Measurements from ENCODE around the gene SLC4A8.
"Not testable (repeated sequence)": the region's sequence is repeated elsewhere in the genome, so short reads cannot be mapped to it uniquely, and the experiment has no call there.

The SLC4A8 gene

DNA sequence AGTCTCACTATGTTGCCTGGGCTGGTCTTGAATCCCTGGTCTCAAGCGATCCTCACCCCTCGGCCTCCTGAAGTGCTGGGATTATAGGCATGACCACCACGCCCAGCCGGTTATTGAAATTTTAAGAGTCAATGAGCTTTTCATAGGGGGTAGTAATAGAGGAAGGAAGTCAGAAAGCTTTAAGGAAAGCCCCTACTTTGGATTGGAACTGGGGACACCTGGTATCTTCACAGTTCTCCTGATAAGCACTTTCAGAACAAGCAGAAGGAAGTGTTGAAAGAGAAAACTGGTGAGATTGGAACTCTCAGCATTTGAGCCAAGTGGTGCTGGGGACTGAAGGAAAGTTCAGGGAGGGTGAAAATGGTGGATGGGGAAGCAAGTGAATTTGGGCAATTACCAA lies 5.1 kb downstream of the SLC4A8 start:
- no peak for DNase-seq (ENCODE audit: low spot score)

DNA sequence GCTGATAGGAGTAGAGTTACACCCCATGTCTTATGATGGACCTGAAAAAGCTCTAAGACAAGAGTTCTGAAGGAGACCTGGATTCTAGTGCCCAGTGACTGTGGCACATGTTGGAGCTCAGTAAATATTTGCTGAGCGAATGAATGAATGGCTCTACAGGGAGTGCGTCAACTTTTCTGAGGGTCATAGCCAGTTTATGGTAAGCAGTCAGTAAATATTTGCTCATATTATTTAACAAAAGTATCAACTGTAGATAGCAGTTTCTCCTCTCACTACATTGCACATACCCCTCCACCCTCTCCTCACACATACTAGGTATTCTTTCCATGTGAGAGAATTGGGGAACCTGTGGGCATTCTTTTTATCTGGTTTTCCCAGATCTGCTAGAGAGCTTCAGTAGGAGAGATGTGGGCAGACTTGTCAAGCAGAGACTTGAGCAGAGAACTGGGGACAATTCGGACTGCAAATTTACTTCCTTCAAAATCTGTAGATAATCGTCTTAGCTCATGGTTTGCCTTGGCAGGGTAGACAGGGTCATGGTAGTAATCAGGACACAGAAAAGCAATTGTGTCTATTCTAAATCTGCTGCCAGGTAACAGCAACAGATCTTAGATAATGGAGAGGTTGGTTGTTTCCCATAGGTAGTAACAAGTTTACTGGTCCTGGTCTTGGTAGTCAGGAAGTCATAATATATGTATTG lies 5.7 kb downstream of the SLC4A8 start:
- no peak for DNase-seq (ENCODE audit: low spot score)

DNA sequence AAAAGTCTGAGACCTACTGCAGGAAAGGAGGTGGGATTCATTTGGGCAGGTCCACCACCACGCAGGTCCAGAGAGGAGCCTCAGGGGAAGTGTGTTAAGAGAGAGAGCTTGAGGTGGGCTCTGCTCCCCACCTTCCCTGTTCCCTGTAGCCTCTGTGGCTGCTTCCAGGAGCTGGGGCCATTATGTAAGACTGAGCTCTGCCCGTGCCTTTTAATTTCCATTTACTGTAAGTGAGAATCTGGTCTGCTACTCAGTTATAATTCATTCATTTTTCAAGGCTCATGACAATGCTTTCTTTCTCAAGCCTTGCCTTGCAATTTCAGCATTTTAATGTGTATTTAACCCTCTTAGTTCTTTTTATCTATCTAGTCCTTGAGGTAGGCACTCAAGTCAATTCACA lies 8.3 kb downstream of the SLC4A8 start:
- no peak for DNase-seq (ENCODE audit: low spot score)

DNA sequence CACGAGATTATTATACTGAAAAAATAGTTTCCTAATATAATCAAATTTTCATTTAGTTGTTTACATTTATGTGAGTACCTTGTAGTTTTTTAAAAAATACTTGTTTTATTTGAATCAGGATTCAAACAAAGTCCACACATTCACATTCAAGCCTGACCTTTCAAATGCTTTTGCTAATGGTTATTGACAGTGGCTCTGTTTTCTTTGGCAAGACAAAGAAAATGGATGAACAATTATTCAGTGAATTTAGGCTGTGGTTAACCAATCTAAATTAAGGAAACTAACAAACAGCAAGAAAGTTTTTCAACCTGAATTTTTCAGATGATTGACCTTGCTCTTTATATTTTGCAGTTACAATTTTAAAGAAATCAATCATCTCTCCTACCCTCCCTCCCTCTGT lies 9.7 kb downstream of the SLC4A8 start:
- no peak for DNase-seq (ENCODE audit: low spot score)

DNA sequence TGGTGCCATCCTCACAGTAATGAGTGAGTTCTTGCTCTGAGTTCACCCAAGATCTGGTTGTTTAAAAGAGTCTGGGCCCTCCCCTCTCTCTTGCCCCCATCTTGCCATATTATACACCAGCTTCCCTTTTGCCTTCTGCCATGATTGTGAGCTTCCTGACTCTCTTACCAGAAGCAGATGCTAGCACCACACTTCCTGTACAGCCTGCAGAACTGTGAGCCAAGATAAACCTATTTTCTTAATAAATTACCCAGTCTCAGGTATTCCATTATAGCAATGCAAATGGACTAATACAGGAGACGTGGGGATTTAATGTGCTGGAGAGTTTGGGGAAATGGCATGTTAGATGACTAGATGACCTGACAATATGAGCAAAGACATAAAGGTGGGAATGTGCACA lies 12.8 kb downstream of the SLC4A8 start:
- no peak for DNase-seq (ENCODE audit: low spot score)

DNA sequence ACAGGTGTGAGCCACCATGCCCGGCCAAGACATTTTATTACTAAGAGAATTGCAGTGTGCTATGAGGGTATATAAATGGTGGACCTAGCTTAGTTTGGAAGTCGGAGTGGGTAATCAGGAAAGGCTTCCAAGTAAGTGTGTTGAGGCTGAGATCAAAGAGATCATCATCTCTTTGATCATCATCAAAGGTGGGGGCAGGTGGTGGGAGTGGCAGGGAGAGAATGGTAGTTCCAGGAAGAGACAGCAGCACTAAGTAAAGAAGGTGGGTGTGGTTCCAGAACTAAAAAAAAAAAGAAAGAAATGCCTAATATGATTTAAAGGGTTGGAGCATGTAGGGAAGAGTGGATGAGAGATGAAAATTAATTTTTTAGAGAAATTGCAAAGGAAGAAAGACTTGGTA lies 14.7 kb downstream of the SLC4A8 start:
- no peak for DNase-seq (ENCODE audit: low spot score)

DNA sequence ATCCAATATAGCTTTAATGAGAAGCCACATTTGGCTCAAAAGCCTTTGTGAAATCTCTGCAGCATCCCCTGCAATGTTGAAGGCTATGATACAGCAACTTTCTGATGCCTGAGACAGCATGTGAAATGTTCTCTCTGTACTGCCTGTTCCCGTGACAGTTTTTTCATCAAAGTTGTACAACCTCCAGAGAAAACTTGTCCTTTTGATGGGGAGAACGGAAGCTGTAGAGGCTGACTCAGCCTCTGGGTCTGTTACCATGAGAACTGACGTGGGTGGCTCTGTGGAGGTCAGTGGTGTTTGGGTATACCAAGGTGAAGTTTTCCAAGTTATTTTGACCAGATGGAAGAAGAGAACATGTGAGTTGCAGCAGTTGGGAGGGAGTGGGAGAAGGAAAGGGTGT lies 17.0 kb downstream of the SLC4A8 start:
- no peak for DNase-seq (ENCODE audit: low spot score)

DNA sequence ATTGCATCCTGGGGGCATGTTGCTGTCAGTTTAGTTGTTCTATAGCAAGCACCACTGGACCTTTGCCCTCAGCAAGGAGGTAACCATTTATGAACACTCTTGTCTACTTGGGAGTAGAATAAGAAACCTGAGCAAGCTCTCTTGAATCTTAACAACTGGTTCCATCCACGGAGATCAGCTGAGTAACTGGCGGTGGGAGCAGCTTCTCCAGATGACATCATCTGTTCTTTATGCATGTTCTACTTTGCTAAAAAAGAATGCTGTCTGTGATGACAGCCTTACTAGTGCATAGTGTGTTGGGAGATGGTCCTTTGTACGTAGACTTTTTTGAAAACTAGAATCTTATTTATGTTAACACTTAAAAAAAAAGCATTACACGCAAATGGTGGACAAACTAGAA lies 17.7 kb downstream of the SLC4A8 start:
- no peak for DNase-seq (ENCODE audit: low spot score)

DNA sequence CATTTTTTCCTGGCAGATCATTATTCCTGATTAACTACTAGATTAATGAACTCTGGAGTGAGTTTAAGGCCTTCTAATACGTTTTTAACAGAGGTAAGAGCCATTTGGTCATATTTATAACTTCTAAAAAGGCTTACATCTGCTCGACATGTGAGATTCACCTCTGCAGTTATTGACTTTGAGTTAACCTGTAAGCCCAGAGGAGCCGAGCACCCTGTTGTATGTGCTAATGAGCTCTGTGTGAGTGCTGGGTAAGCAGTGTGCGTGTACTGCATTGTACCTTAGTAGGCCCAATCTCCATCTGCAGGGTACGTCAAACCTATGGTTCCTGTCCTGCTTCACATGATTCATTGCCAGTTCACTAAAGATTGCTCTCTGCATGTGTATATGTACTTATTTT lies 18.9 kb downstream of the SLC4A8 start:
- DNase-seq (ENCODE audit: low spot score), result no peak

DNA sequence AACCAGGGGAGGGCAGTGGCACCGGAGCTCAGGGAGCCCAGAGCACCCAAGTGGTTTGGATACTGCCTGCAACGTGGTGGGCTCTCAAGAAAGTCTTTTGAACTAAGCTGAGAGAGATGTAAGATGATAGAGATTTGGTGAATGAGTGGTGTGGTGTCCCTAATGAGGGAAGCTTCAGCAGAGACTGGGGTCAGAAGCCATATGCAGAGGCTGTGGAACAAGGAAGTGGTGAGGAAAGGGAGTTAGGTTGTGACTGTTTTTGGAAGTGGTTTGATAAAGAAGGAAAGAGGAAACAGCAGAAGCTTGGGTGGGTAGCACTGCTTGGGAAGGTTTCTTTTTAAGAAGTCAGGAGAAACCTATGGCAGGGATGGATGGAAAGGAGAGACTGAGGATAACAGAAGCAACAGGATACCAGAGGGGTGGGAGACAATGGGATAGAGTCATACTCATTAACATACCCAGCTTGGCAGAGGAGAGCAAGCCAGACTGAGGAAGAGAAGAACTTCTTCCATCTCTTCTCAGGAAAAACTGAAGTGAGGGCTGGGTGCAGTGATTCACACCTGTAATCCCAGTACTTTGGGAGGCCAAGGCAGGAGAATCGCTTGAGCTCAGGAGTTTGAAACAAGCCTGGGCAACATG lies 24.1 kb downstream of the SLC4A8 start:
- DNase-seq (ENCODE audit: low spot score), result no peak

DNA sequence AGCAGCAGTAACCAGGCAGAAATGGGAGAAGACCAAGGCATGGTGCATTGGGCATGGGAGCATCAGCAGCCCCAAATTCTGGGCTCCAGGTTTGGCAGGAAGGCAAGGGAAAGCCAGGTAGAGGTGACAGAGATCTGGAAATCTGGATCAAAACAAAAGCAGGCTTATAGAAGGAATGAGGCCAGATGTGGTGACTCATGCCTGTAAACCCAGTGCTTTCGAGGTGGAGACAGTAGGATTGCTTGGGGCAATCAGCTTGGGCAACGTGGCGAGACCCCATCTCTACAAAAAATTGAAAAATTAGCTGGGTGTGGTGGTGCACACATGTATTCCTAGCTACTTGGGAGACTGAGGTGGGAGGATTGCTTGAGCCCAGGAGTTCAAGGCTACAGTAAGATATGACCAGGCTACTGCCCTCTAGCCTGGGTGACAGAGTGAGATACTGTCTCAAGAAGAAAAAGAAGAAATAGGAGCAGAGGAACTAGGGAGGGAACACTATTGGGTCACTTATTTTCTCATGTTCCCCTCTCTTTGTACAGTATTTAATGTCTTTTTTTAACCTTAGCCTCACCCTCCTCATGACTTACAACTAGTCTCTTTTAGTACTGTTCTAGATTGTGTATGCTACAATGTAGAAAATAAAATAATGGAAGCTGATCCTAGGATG lies 25.1 kb downstream of the SLC4A8 start:
- DNase-seq (ENCODE audit: low spot score), result no peak

DNA sequence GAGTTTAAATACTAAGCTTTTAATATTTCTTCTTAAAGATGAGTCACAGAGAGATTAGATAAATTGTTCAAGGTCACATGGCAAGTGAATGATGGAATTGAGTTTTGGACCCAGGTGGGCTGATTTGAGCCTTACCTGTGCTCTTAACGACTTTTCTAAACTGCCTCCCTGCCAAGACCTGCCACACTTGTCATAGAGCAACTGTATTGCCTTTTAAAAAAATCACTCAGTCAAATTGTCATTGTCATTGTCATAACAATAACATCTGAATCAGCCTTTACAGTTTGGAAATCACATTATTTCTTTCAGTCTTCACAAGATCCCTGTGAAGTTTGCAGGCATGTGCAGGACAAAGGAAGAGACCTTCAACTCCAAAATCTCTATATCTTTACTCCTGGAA lies 25.7 kb downstream of the SLC4A8 start:
- DNase-seq (ENCODE audit: low spot score), result no peak

DNA sequence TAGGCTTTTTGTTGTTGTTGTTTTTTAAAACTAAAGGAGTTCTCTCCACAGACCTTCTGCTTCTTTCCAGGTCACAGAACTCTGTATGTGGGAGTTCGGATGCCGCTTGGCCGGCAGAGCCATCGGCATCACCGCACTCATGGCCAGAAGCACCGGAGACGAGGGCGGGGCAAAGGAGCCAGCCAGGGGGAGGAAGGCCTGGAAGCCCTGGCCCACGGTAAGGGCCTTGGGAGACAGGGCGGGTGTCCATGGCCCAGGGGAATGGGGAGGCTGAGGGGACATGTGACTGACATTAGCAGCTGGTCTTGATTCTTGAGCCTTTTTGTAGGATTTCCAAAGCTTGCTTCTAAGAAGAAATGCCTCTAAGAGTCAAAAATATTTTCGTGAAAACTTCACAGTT lies 26.2 kb downstream of the SLC4A8 start:
- no peak for DNase-seq (ENCODE audit: low spot score)

DNA sequence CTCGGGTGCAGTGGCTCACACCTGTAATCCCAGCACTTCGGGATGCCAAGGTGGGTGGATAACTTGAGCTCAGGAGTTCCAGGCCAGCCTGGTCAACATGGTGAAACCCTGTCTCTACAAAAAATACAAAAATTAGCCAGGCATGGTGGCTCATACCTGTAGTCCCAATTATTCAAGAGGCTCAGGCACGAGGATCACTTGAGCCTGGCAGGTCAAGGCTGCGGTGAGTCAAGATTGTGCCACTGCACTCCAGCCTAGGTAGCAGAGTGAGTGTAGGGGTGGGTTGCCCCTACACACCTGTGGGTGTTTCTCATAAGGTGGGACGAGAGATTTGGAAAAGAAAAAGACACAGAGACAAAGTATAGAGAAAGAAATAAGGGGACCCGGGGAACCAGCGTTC lies 29.4 kb downstream of the SLC4A8 start:
- not testable (repeated sequence) for DNase-seq (ENCODE audit: low spot score)

DNA sequence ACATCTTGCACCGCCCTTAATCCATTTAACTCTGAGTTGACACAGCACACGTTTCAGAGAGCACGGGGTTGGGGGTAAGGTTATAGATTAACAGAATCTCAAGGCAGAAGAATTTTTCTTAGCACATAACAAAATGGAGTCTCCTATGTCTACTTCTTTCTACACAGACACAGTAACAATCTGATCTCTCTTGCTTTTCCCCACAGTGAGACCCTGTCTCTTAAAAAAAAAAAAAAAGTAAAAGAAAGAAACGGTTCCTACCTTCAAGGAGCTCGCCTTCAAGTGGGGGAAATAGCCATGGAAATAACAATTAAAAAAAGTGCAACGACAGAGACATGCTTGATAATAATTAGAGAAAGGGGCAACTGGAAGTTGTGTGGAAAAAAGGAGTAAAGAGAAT lies 30.4 kb downstream of the SLC4A8 start:
- not testable (repeated sequence) for DNase-seq (ENCODE audit: low spot score)

DNA sequence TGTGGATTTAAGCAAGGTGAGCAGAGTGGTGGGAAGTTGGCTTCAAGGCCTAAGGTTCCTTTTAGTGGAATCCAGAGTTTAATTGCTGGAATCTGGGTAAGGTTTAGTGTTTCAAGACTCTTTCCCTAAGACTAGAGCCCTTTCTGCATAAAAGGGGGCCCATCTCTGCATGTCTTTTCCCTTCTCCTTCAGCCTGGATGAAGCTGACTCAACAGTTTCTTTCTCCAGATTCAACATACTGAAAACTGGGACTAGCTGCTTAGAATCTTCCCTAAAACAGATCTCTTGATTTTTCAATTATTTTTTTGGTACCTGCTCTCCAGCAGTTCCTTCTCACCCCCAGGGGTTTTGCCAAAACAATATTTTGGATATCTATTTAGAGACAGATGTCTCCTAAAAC lies 34.0 kb downstream of the SLC4A8 start:
- DNase-seq (ENCODE audit: low spot score), result no peak

DNA sequence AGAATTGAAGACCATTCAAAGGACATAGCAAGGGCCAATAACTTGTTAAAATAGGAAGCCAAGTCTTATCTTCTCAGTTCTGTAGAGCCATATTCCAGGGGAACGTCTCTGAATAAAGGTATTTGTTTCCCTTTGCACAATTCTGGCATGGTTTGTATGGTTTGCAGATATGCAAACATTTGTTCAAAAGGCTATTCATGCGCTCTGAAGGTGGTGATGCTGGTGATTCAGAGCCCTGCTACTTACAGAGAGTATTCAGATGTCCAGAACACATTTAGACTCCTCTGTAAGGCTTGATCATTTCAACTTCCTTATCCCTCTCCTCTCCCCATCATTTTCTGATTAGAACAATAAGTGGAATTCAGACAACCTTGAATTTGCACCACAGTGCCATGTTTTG lies 35.9 kb downstream of the SLC4A8 start:
- DNase-seq (ENCODE audit: low spot score), result no peak

DNA sequence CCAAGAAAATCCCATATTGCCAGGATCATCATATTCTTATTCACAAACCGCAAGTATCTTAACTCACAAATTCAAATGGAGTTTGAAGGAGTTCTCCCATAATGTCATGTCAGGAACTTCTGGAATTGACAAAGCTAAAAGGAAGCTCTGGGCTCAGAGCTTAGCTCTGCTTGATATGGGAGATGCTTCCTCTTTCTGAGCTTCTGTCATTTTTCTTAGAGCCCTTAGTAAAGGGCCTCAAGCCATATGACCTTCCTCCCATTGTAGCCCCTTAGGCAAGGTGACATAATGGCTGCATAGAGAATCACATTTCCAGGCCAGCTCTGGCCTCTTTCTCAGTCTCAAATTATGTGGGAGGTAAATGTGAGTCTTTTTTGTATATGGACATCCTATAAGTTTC lies 40.9 kb downstream of the SLC4A8 start:
- DNase-seq (ENCODE audit: low spot score), result no peak

DNA sequence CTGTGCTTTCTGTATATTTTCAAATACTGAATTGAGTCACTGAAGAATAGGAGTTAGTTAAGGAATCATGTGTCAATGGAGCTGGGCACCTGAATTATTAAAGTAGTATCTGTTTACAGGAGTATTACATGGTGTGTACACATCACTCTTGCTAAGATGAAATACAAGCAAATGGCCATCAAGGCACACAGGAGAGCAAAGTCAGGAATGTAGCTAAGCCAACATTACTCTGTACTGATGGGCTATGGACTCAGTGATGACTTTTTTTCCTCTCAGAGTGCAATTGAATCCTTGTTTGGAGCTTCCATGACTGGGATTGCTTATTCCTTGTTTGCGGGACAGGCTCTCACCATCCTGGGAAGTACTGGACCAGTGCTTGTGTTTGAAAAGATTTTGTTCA lies 45.5 kb downstream of the SLC4A8 start:
- no peak for DNase-seq (ENCODE audit: low spot score)

DNA sequence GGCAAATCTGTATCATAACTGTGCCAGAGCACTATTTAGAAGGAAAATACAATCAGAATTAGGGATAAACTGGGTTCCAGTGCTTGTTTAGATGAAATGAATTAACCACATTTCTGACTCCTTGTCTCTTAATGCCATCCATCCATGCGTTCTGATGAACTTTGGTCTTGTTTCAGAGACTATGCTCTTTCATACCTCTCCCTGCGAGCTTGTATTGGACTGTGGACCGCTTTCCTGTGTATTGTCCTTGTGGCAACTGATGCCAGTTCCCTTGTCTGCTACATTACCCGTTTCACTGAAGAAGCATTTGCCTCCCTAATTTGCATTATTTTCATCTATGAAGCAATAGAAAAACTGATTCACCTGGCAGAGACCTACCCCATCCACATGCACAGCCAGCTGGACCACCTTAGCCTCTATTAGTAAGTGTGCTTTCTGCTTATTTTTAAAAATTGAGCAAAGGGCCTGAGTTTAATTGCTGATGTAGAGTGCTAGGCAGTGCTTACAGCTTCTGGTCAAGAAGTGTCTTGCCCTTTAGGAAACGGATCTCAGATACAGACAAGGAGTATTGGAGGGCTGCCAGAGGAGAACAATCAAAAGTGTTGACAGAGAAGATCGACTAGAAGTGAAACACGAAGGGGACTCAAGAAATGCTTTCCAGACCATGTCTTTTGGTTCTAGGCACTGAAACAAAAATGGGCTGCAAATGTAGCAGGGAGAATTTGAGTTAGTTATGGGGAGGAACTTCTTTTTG lies 46.7 kb downstream of the SLC4A8 start:
- no peak for DNase-seq (ENCODE audit: low spot score)

DNA sequence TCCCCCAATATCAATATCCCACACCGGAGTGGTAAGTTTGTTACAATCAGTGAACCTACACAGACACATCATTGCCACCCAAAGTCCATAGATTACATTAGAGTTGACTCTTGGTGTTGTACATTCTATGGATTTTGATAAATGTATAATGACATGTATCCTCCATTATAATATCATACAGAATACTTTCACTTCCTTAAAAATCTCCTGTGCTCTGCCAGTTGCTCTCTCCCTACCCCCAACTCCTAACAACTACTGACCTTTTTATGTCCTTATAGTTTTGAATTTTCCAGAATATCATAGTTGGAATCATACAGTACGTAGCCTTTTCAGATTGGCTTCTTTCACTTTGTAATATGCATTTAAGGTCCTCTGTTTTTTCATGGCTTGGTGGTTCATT lies 48.4 kb downstream of the SLC4A8 start:
- no peak for DNase-seq (ENCODE audit: low spot score)

DNA sequence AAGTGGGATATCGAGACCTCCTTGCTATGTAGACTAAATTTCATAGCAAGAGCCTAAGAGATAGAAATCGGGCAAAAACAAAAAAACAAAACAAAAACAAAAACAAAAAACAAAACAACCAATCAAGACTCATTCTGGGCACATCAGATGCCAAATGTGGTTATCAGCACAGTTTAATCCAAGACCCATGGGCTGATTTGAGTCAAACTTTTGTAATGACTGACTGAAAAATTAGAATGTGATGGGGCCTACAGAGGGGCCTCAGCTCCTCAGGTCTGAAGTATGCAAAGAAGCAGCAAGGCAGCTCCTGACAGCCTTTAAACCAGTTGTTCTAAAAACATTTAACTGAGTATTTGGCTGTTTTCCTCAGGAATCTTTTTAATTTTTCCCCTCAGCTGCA lies 49.3 kb downstream of the SLC4A8 start:
- peak; percentile 47 for DNase-seq (ENCODE audit: low spot score)

DNA sequence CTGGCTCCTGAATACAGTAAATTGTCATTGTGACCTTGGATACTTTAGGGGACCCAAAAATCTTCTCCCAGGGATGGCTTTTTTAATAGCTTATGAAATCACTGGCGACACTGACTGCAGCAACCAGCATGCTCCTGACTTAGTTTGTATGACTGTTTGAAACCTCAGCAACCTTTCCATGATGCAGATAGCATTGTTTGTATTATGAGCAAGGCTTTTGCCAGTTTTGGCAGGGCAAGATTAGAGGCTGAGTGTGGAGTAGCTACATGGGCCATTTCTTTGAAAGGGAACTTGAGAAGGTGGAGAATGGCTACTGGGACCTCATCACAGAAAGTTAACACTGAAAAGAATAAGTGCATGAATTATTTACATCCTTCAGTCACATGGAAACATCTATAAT lies 50.9 kb downstream of the SLC4A8 start:
- DNase-seq (ENCODE audit: low spot score), result no peak
